Upper lobe of right lung (tissue), 1 donor: ENCODE data around the gene NCAPD3. TPM values are rescaled to one million over a fixed set of nuclear protein-coding genes. Genes with fewer than 3 reads are reported as not detected.
"Not testable (repeated sequence)": the region's sequence is repeated elsewhere in the genome, so short reads cannot be mapped to it uniquely, and the experiment has no call there.

Experiments used
- ATAC-seq: fragments of 200-7000 bp; cut with Tn5 transposase; one replicate; pipeline ENCODE4 v1.9.1; 2020; ENCODE audit warnings: mild to moderate bottlenecking, moderate library complexity
- DNase-seq: peaks from one replicate; pipeline ENCODE4 v3.0.0-alpha.2; 2020
- H3K27ac ChIP-seq: fragments of 200-600 bp; one replicate; pipeline ENCODE4 v1.8.0; 2022
- H3K27me3 ChIP-seq: fragments of 200-600 bp; one replicate; pipeline ENCODE4 v1.8.0; 2022; ENCODE audit warnings: mild to moderate bottlenecking
- H3K36me3 ChIP-seq: fragments of 200-600 bp; one replicate; pipeline ENCODE4 v1.8.0; 2022
- H3K4me1 ChIP-seq: fragments of 200-600 bp; one replicate; pipeline ENCODE4 v1.8.0; 2022
- H3K4me3 ChIP-seq: fragments of 200-600 bp; one replicate; pipeline ENCODE4 v1.8.0; 2022; ENCODE audit warnings: mild to moderate bottlenecking
- H3K9me3 ChIP-seq: fragments of 200-600 bp; one replicate; pipeline ENCODE4 v1.8.0; 2022
- CTCF ChIP-seq: fragments of 200-600 bp; IDR thresholded peaks from one replicate; pipeline ENCODE4 v1.8.0; 2022; ENCODE audit warnings: antibody characterized with exemption
- intact Hi-C: fragments of 100-400 bp; cut with DNase I; formaldehyde crosslinking; loops from one replicate; pipeline ENCODE4 v1.11.0; 2022
- total RNA-seq: library from RNA; stranded (reverse); fragmentation: NEBNext Ultra II Directional; extraction: Animal tissue kit (Norgen Biotek cat#: 25700); gene quantifications from one replicate; pipeline ENCODE4 v1.2.1, GENCODE V29; 2021
- donor health status: DM: no; HTN: yes; CAD: no; lungs with severe emphysema.

NCAPD3 gene
- total RNA-seq, 1 donor from 2014 or later = 17.3 TPM

GRCh38 chr11:134200688-134201087 lies 23.1 kb downstream of the NCAPD3 start:
- Histone ChIP-seq H3K27ac (no peak overlapping the region), H3K9me3 (no peaks in the 10 kb centered on the region), H3K4me1 (no peaks in the 10 kb centered on the region), H3K27me3 (no peaks in the 10 kb centered on the region), H3K4me3 (no peak overlapping the region), H3K36me3 (peaks cover 62% of the 10 kb centered on the region)
- TF ChIP-seq CTCF = no peak
- intact Hi-C loops = no loop called here
- DNase-seq (no peak), ATAC-seq (no peak)

- intact Hi-C loops = no loop called here
- no peak overlapping the region for H3K4me3 ChIP-seq
- peaks cover 52% of the 10 kb centered on the region for H3K36me3 ChIP-seq
Observed at GRCh38 chr11:134199531-134199930, 24.2 kb downstream of the NCAPD3 start.

GRCh38 chr11:134196756-134197155 lies 27.0 kb downstream of the NCAPD3 start:
- Histone ChIP-seq H3K27me3 (no peaks in the 10 kb centered on the region), H3K4me1 (no peaks in the 10 kb centered on the region), H3K27ac (no peak overlapping the region), H3K4me3 (no peak overlapping the region), H3K36me3 (peaks cover 52% of the 10 kb centered on the region), H3K9me3 (no peaks in the 10 kb centered on the region)
- TF ChIP-seq CTCF = no peak
- DNase-seq (no peak), ATAC-seq (no peak)
- intact Hi-C loops = no loop called here

More at GRCh38 chr11:134199531-134199930, 24.2 kb downstream of the NCAPD3 start:
- Histone ChIP-seq H3K4me1 (no peaks in the 10 kb centered on the region), H3K27ac (no peak overlapping the region), H3K9me3 (no peaks in the 10 kb centered on the region), H3K27me3 (no peaks in the 10 kb centered on the region)
- no peak for ATAC-seq
- no peak for TF ChIP-seq CTCF
- DNase-seq = no peak

- intact Hi-C loops, H3K27me3 ChIP-seq, H3K4me3 ChIP-seq, H3K9me3 ChIP-seq, H3K27ac ChIP-seq, DNase-seq, H3K4me1 ChIP-seq, ATAC-seq: not testable (repeated sequence)
- peaks cover 64% of the 10 kb centered on the region for H3K36me3 ChIP-seq
Observed at GRCh38 chr11:134188092-134188491, 35.7 kb downstream of the NCAPD3 start.

- Histone ChIP-seq H3K4me3 (no peak overlapping the region), H3K36me3 (peaks cover 41% of the 10 kb centered on the region), H3K4me1 (no peaks in the 10 kb centered on the region), H3K27ac (no peak overlapping the region), H3K27me3 (no peaks in the 10 kb centered on the region), H3K9me3 (no peaks in the 10 kb centered on the region)
- intact Hi-C loops = no loop called here
- ATAC-seq (no peak), DNase-seq (no peak)
- no peak for TF ChIP-seq CTCF
Observed at GRCh38 chr11:134181707-134182106, 42.1 kb downstream of the NCAPD3 start.

GRCh38 chr11:134178032-134178674 lies 45.6 kb downstream of the NCAPD3 start:
- intact Hi-C loops = no loop called here
- H3K36me3 ChIP-seq = peaks cover 52% of the 10 kb centered on the region

More at GRCh38 chr11:134178032-134178674, 45.6 kb downstream of the NCAPD3 start:
- DNase-seq = no peak
- no peak for TF ChIP-seq CTCF
- no peaks in the 10 kb centered on the region for H3K9me3 ChIP-seq
- no peaks in the 10 kb centered on the region for H3K4me1 ChIP-seq
- ATAC-seq = no peak
- H3K4me3 ChIP-seq = no peak overlapping the region
- H3K27ac ChIP-seq = no peak overlapping the region
- H3K27me3 ChIP-seq = no peaks in the 10 kb centered on the region
